DMS153 (cell line): Measurements from ENCODE around the gene MRAS.
"Not testable (repeated sequence)": the region's sequence is repeated elsewhere in the genome, so short reads cannot be mapped to it uniquely, and the experiment has no call there.

Experiments
- DNase-seq: peaks from one replicate; lab custom pipeline; 2025; lab: John Stamatoyannopoulos, UW

The MRAS gene

GRCh38 chr3:138445654-138446053 is 97.3 kb downstream of the MRAS start:
- DNase-seq: no peak

DNA sequence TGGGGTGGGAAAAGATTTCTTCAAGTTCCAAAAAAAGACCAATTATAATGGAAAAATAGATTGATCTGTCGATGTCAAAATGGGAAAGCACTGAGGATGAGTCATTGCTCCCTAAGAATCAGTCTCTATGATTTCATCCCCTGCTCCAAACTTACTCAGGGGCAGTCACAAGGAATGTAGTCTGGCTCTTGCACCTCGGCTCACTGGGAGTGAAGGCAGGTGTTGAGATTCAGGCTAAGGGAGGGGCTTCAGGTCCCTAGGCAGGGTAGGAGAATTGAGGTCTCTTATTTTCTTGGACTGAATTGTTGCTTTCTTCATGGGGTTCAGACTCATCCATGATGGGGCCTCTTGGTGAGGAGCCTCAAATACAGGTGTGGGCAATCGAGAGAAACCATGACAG is 100.3 kb downstream of the MRAS start:
- no peak for DNase-seq

DNA sequence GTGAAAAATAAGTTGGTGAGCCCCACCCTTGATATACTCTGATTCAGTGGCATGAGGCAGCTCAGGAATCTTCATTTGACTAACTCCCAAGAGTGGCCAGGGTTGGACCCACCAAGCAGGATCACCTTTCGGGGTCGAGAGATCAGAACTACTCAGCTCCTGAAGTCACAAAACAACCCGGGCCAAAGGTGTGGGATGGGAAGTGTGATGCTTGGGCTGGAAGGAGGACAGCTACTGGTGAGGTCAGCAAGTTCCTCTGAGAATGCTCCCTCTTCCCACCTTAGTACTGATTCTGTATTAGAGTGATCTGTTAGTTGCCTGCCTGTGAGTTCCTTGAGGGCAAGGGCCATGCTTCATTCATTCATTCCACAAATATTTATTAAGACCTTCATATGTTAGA is 101.1 kb downstream of the MRAS start:
- DNase-seq: no peak

- DNase-seq: no peak
These were observed 101.8 kb downstream of the MRAS start for GRCh38 chr3:138450181-138450580.

DNA sequence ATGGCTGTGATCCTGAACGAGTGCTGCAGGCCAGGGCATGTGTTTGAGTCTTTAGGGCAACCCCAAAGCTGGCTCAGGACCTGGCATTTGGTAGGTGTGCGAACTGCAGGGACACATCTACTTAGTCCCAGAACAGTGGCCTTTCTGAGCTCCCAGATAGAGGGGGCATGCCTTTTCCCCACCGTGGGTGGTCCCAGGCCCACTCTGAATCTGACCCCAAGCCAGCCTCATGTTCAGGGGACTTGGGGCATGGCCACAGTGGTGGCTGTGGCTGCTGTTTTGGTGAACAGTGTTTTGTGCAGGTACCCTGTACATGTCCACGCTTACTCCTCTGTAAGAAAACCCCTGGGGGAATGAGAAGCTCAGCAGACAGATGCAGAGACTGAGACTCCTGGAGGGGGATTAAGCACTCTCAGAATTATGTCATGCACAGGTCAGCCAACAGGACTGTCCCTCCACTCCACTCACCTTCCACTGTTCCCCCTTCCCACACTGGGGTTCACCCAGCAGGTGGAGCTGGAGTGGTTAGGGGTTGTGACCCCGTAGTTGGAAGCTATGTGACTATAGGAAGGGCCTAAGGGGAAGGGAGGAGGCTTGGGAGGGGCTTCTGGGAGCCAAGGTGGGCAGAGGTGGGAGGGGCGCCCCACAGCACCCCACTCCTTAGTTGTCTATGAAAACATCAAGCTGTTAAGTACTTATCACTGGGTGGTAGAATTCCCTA is 102.5 kb downstream of the MRAS start:
- DNase-seq: no peak

- no peak for DNase-seq
These were observed 103.3 kb downstream of the MRAS start for GRCh38 chr3:138451595-138452162.

DNA sequence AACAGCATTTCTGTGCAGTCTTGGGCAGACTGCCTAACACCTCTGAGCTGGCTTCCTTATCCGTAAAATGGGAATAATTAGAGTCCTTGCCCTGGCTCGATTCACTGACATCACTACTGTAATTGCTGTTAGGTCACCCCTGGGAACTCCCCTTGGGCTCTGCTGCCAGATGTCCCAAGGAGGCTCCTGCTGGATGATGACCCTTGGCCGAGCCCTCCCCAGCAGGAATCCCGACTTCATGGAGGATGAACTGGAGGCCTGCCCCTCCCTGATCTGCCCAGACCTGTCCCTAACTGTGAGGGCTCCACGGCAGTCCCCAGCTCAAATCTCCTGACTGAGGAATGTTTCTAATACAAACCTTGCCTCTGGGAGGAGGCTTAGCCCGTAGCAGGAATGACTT is 104.1 kb downstream of the MRAS start:
- DNase-seq: no peak

GRCh38 chr3:138453940-138454339 is 105.6 kb downstream of the MRAS start:
- not testable (repeated sequence) for DNase-seq
